Endothelial cell (in vitro differentiated cells): Measurements from ENCODE around the gene TMEM63A. TPM values are rescaled to one million over a fixed set of nuclear protein-coding genes. Genes with fewer than 3 reads are reported as not detected.

Experiments
- DNase-seq: peaks from one replicate; pipeline ENCODE4 v3.0.0; 2021; ENCODE audit warnings: low spot score
- H3K27ac Mint-ChIP-seq: one replicate; pipeline ENCODE4 v1.8.0; 2021; ENCODE audit warnings: mixed read lengths, inconsistent platforms; ENCODE audit not compliant: unreplicated experiment
- H3K27me3 Mint-ChIP-seq: one replicate; pipeline ENCODE4 v1.8.0; 2021; ENCODE audit warnings: mild to moderate bottlenecking, moderate library complexity, mixed read lengths, inconsistent platforms; ENCODE audit not compliant: unreplicated experiment
- H3K36me3 Mint-ChIP-seq: one replicate; pipeline ENCODE4 v1.8.0; 2021; ENCODE audit warnings: mild to moderate bottlenecking, low read depth, mixed read lengths, inconsistent platforms; ENCODE audit not compliant: unreplicated experiment
- H3K4me1 Mint-ChIP-seq: one replicate; pipeline ENCODE4 v1.8.0; 2021; ENCODE audit warnings: mild to moderate bottlenecking, mixed read lengths, inconsistent platforms; ENCODE audit not compliant: unreplicated experiment
- H3K4me3 Mint-ChIP-seq: one replicate; pipeline ENCODE4 v1.8.0; 2021; ENCODE audit warnings: mild to moderate bottlenecking, mixed read lengths, inconsistent platforms; ENCODE audit not compliant: unreplicated experiment
- H3K9me3 Mint-ChIP-seq: one replicate; pipeline ENCODE4 v1.8.0; 2021; ENCODE audit warnings: mixed read lengths, inconsistent platforms; ENCODE audit not compliant: unreplicated experiment
- total RNA-seq: library from RNA; stranded (reverse); fragmentation: NEBNext Ultra II Directional; extraction: Animal tissue kit (Norgen Biotek cat#: 25700); gene quantifications from one replicate; pipeline ENCODE4 v1.2.1, GENCODE V29; 2021; ENCODE audit not compliant: unreplicated experiment
- TF ChIP-seq, protein P1 (sequence below): fragments of 200-600 bp; sonication (generic); IDR thresholded peaks from one replicate; pipeline ENCODE4 v1.5.0; 2021; ENCODE audit warnings: antibody characterized with exemption; ENCODE audit not compliant: unreplicated experiment

The TMEM63A gene
- total RNA-seq, 1 donor from 2014 or later: 79.9 TPM

DNA sequence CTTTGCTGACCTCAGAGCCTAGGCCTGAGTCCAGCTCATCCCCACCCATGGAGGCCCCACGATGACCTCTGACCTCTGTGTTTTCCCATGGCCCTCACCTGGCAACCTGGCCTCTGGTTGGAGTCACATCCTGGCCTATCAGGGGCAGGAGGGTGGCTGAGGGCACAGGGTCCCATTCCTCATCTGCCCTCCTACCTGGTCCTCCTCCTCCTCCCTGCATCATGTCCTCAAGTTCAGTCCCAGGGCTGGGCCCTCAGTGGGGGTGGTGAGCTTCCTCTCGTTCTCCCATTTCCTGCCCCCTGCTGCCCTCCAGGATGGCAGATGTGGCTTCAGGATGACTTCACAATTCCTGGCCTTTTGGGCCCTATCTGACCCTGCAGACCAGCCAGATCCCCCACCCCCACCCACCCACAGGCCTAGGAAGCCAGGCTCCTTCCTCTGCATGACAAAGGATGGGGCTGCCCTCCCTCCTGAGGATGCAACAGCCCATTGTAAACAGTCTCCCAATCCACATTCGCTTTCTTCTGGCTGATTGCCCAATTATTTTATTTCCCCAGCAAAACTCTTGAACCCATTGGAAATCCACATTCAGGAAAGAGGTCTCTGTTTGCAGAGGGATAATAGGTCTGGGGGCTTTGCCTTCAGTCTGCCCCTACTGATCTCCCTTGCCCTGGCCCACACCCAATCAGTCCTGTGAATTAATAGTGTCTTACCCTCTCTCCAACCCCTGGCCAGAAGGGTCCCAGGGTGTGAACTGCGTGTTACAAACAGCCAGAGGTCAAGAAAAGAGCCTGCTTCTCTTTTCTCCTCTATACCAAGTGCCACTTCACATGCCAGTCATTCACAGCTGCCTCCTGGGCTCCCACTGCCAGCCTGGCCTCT, 17.1 kb upstream of the TMEM63A start:
- DNase-seq: no peak
- TF ChIP-seq, protein P1, sequence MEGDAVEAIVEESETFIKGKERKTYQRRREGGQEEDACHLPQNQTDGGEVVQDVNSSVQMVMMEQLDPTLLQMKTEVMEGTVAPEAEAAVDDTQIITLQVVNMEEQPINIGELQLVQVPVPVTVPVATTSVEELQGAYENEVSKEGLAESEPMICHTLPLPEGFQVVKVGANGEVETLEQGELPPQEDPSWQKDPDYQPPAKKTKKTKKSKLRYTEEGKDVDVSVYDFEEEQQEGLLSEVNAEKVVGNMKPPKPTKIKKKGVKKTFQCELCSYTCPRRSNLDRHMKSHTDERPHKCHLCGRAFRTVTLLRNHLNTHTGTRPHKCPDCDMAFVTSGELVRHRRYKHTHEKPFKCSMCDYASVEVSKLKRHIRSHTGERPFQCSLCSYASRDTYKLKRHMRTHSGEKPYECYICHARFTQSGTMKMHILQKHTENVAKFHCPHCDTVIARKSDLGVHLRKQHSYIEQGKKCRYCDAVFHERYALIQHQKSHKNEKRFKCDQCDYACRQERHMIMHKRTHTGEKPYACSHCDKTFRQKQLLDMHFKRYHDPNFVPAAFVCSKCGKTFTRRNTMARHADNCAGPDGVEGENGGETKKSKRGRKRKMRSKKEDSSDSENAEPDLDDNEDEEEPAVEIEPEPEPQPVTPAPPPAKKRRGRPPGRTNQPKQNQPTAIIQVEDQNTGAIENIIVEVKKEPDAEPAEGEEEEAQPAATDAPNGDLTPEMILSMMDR: no peak
- H3K27ac Mint-ChIP-seq: peak overlapping the region; percentile 82
- peaks cover 18% of the 10 kb centered on the region for H3K27me3 Mint-ChIP-seq
- no peaks in the 10 kb centered on the region for H3K36me3 Mint-ChIP-seq
- H3K4me3 Mint-ChIP-seq: peak overlapping the region; percentile 54
- peaks cover 36% of the 10 kb centered on the region for H3K4me1 Mint-ChIP-seq
- H3K9me3 Mint-ChIP-seq: no peaks in the 10 kb centered on the region

DNA sequence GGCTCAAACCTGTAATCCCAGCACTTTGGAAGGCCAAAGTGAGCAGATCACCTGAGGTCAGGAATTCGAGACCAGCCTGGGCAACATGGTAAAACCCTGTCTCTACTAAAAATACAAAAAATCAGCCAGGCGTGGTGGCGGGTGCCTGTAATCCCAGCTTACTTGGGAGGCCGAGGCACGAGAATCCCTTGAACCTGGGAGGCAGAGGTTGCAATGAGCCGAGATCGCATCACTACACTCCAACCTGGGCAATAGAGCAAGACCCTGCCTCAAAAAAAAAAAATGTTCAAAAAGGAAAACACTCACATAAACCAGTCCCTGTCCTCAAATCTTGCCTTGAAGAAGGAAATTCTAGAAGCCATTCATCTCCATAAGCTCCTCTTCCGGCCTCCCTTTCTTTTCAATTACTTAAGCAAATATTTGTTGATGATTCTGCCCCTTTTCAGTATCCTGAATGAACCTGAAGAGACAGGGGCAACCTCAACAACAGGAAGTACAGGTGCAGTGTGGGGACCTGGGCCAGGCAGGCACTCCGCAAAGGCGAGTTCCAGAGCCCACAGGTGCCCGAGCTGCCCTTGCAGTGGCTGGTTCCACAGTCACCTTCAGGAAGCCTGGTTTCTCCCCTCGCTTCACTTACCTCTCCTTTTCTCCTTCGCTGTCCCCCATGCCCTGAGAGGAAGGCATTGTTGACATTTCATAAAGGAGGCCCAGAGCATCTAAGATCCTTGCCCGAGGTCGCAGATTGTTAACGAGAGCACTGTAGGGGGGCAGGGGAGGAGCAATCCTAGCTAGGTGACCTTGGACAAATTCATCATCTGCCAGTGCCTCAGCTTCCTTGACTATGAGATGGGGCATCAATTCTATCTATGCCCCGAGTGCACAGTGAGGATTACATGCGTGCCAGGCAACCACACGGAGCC, 15.7 kb upstream of the TMEM63A start:
- DNase-seq: no peak
- TF ChIP-seq, protein P1: no peak
- Mint-ChIP-seq H3K9me3 (no peaks in the 10 kb centered on the region), H3K27me3 (peaks cover 15% of the 10 kb centered on the region), H3K4me3 (no peak overlapping the region), H3K27ac (no peak overlapping the region), H3K4me1 (peaks cover 36% of the 10 kb centered on the region), H3K36me3 (no peaks in the 10 kb centered on the region)

DNA sequence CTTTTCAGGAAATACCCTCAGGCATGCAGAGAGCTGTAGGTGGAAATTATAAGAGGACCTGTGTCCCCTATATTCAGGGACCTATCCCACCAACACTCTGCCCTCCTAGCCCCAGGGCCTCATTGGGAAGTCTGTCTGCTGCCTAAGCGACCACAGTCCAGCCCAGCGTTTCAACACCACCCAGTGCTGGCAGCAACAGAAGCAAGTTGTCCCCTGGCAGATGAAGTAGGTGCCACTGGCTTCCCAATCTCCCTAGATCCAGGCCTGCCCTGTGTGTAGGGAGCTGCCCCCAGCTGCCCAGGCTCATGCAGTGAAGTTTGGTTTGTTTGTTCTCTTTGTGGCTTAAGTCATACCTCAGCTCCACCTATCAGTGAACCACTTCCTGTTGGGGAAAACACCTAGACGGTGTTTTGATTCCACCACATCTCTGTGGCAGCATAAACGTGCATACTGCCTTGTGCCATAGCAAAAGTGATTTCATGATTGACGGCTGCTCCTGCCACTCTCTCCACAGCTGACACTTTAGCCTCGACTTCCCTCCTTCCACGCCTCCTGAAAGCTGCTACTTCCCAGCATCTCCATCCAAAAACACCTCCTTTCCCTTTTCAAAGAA, 14.9 kb upstream of the TMEM63A start:
- peak overlapping the region; percentile 32 for H3K27ac Mint-ChIP-seq
- H3K9me3 Mint-ChIP-seq: no peaks in the 10 kb centered on the region
- H3K36me3 Mint-ChIP-seq: no peaks in the 10 kb centered on the region
- no peak overlapping the region for H3K4me3 Mint-ChIP-seq
- DNase-seq: no peak
- H3K4me1 Mint-ChIP-seq: peaks cover 36% of the 10 kb centered on the region
- peaks cover 15% of the 10 kb centered on the region for H3K27me3 Mint-ChIP-seq
- TF ChIP-seq, protein P1: no peak

DNA sequence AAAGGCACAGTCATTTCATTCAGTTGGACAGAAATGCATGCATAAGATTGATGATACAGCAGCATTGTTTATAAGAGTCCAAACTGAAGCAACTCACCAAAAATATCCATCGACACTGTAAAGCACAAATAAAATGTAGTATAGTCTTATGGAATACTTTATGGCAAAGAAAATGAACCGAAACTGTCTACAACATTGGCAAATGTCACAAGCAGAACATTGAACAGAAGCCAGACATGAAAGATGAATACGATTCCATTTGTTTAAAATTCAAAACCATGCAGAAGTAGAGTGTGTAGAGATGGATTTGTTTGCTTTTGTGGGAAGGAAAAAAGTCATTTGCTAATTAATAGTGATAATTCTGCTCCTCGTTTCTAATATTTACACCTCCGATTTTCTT, 14.3 kb upstream of the TMEM63A start:
- no peaks in the 10 kb centered on the region for H3K36me3 Mint-ChIP-seq
- H3K4me3 Mint-ChIP-seq: no peak overlapping the region
- DNase-seq: no peak
- H3K27me3 Mint-ChIP-seq: peaks cover 16% of the 10 kb centered on the region
- TF ChIP-seq, protein P1: no peak
- peak overlapping the region; percentile 32 for H3K27ac Mint-ChIP-seq
- no peaks in the 10 kb centered on the region for H3K9me3 Mint-ChIP-seq
- H3K4me1 Mint-ChIP-seq: peaks cover 36% of the 10 kb centered on the region
